GM18519 (cell line): Measurements from ENCODE around the gene ACTRT2.

Source experiments
- ATAC-seq: cut with Tn5 transposase; IDR thresholded peaks from one replicate; pipeline ENCODE4 v1.9.1; 2021; ENCODE audit warnings: mild to moderate bottlenecking, moderate library complexity; ENCODE audit not compliant: unreplicated experiment, low FRiP score

Gene ACTRT2

GRCh38 chr1:3029991-3030662, 8.9 kb downstream of the ACTRT2 start:
- no peak for ATAC-seq

GRCh38 chr1:3030663-3031381, 9.6 kb downstream of the ACTRT2 start:
- ATAC-seq: no peak

- ATAC-seq: no peak
These were observed 10.3 kb downstream of the ACTRT2 start for GRCh38 chr1:3031401-3032221.

GRCh38 chr1:3032371-3033039, 11.2 kb downstream of the ACTRT2 start:
- ATAC-seq: no peak

- ATAC-seq: no peak
These were observed 11.9 kb downstream of the ACTRT2 start for GRCh38 chr1:3033040-3033789.

- ATAC-seq: no peak
These were observed 12.5 kb downstream of the ACTRT2 start for GRCh38 chr1:3033790-3034090.

- ATAC-seq: no peak
These were observed 12.9 kb downstream of the ACTRT2 start for GRCh38 chr1:3034162-3034561.

GRCh38 chr1:3034728-3035562, 13.7 kb downstream of the ACTRT2 start:
- ATAC-seq: no peak

GRCh38 chr1:3035563-3036446, 14.5 kb downstream of the ACTRT2 start:
- no peak for ATAC-seq

- ATAC-seq: no peak
These were observed 15.4 kb downstream of the ACTRT2 start for GRCh38 chr1:3036447-3037280.

- ATAC-seq: no peak
These were observed 16.2 kb downstream of the ACTRT2 start for GRCh38 chr1:3037281-3038040.

GRCh38 chr1:3038113-3038551, 16.9 kb downstream of the ACTRT2 start:
- no peak for ATAC-seq

GRCh38 chr1:3038571-3039181, 17.4 kb downstream of the ACTRT2 start:
- ATAC-seq: no peak

GRCh38 chr1:3040004-3040403, 18.7 kb downstream of the ACTRT2 start:
- ATAC-seq: no peak

GRCh38 chr1:3042481-3042880, 21.2 kb downstream of the ACTRT2 start:
- ATAC-seq: no peak

- ATAC-seq: no peak
These were observed 27.9 kb downstream of the ACTRT2 start for GRCh38 chr1:3049164-3049563.
